ENCODE measurements around the gene MRI1.

DNA sequence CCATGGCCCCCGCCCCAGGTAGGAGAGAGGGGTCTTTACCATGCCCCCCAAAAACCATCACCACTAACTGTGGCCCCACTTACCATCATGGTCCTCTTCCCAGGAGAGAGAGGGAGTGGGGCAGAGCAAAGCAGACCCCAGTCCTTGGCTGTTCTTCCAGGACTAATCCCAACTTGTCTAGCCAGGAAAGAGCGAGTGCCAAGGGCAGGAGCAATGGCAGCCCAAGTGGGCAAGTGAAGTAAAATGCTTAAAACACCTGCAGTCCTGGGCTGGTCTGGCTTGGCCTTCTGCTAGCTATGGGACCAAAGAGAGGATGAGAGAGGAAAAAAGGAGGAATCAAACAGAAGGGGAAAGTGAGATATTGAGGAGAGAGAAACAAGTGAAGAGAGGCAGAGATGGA is 48.8 kb downstream of the MRI1 start:
- TF ChIP-seq, protein P1, sequence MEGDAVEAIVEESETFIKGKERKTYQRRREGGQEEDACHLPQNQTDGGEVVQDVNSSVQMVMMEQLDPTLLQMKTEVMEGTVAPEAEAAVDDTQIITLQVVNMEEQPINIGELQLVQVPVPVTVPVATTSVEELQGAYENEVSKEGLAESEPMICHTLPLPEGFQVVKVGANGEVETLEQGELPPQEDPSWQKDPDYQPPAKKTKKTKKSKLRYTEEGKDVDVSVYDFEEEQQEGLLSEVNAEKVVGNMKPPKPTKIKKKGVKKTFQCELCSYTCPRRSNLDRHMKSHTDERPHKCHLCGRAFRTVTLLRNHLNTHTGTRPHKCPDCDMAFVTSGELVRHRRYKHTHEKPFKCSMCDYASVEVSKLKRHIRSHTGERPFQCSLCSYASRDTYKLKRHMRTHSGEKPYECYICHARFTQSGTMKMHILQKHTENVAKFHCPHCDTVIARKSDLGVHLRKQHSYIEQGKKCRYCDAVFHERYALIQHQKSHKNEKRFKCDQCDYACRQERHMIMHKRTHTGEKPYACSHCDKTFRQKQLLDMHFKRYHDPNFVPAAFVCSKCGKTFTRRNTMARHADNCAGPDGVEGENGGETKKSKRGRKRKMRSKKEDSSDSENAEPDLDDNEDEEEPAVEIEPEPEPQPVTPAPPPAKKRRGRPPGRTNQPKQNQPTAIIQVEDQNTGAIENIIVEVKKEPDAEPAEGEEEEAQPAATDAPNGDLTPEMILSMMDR (optimal IDR thresholded peaks at IDR 0.05 in 1 of 3, IDR thresholded peaks at IDR 0.05 in 1 of 3, conservative IDR thresholded peaks at IDR 0.05 in 1 of 3; ENCODE audit: extremely low read depth in 1 of 3, insufficient read depth in 2 of 3, low read length in 3 of 3), result no peak
- TF ChIP-seq EZH2 (IDR thresholded peaks at IDR 0.05; ENCODE audit: low read length), result no peak

Measured in keratinocyte (primary cell).